Memory B cell (primary cell): ENCODE data around the gene DNASE1L1.
A peak's percentile ranks its signal among the peaks of the same experiment; 100 is the strongest.

Source experiments
- ATAC-seq: fragments of 150-1000 bp; cut with Tn5 transposase; 2 replicates; pipeline ENCODE4 v1.10.0; 2021; ENCODE audit warnings: low read depth, mild to moderate bottlenecking, moderate library complexity
- DNase-seq, 2 donors: peaks; one replicate each; pipeline ENCODE4 v3.0.0; 2022; ENCODE audit warnings: low spot score in 2 of 2
- H3K27ac Mint-ChIP-seq: one replicate; pipeline ENCODE4 v1.8.0; 2022; ENCODE audit warnings: mild to moderate bottlenecking, moderate library complexity, mixed read lengths
- H3K27me3 Mint-ChIP-seq: one replicate; pipeline ENCODE4 v1.8.0; 2022; ENCODE audit warnings: mixed read lengths
- H3K36me3 Mint-ChIP-seq: one replicate; pipeline ENCODE4 v1.8.0; 2022; ENCODE audit warnings: mild to moderate bottlenecking, mixed read lengths
- H3K4me1 Mint-ChIP-seq: one replicate; pipeline ENCODE4 v1.8.0; 2022; ENCODE audit warnings: mixed read lengths
- H3K4me3 Mint-ChIP-seq: one replicate; pipeline ENCODE4 v1.8.0; 2022; ENCODE audit warnings: mild to moderate bottlenecking, moderate library complexity, mixed read lengths
- H3K9me3 Mint-ChIP-seq: one replicate; pipeline ENCODE4 v1.8.0; 2022; ENCODE audit warnings: mixed read lengths

DNASE1L1 gene

GRCh38 chrX:154430916-154431315, 21.9 kb upstream of the DNASE1L1 start:
- peaks cover 12% of the 10 kb centered on the region for H3K4me1 Mint-ChIP-seq
- H3K4me3 Mint-ChIP-seq: no peak overlapping the region
- no peaks in the 10 kb centered on the region for H3K36me3 Mint-ChIP-seq
- H3K27me3 Mint-ChIP-seq: no peaks in the 10 kb centered on the region
- DNase-seq (no peak), ATAC-seq (no peak)
- no peaks in the 10 kb centered on the region for H3K9me3 Mint-ChIP-seq
- peak overlapping the region; percentile 75 for H3K27ac Mint-ChIP-seq

GRCh38 chrX:154430479-154430878, 21.4 kb upstream of the DNASE1L1 start:
- Mint-ChIP-seq H3K27me3 (no peaks in the 10 kb centered on the region), H3K27ac (peak overlapping the region; percentile 75), H3K4me1 (peaks cover 12% of the 10 kb centered on the region), H3K4me3 (no peak overlapping the region), H3K9me3 (no peaks in the 10 kb centered on the region), H3K36me3 (no peaks in the 10 kb centered on the region)
- DNase-seq: no peak
- ATAC-seq: no peak

- H3K4me1 Mint-ChIP-seq: peaks cover 12% of the 10 kb centered on the region
- no peak for ATAC-seq
- H3K27me3 Mint-ChIP-seq: no peaks in the 10 kb centered on the region
- no peaks in the 10 kb centered on the region for H3K36me3 Mint-ChIP-seq
- H3K4me3 Mint-ChIP-seq: peak overlapping the region; percentile 88
- no peak overlapping the region for H3K27ac Mint-ChIP-seq
- no peak for DNase-seq
- no peaks in the 10 kb centered on the region for H3K9me3 Mint-ChIP-seq
Observed at GRCh38 chrX:154429711-154430110, 20.7 kb upstream of the DNASE1L1 start.

GRCh38 chrX:154428176-154429171, 19.4 kb upstream of the DNASE1L1 start, which contains the start of gene ATP6AP1:
Gene ATP6AP1 (plus strand): TSS chrX:154428677. CDS start chrX:154428693, 16 bp downstream.
- ATAC-seq: peak; percentile 97
- Mint-ChIP-seq H3K4me3 (peak within 1 kb of the TSS; percentile 88), H3K4me1 (peaks cover 12% of the 10 kb centered on the region), H3K36me3 (no peaks in the 10 kb centered on the region), H3K27ac (peak within 1 kb of the TSS; percentile 79), H3K9me3 (no peaks in the 10 kb centered on the region), H3K27me3 (no peaks in the 10 kb centered on the region)
- peak; percentile 61 to 74 for DNase-seq

- no peak overlapping the region for H3K27ac Mint-ChIP-seq
- H3K36me3 Mint-ChIP-seq: no peaks in the 10 kb centered on the region
- ATAC-seq: no peak
- no peaks in the 10 kb centered on the region for H3K9me3 Mint-ChIP-seq
- H3K27me3 Mint-ChIP-seq: no peaks in the 10 kb centered on the region
- H3K4me1 Mint-ChIP-seq: peaks cover 12% of the 10 kb centered on the region
- H3K4me3 Mint-ChIP-seq: no peak overlapping the region
- DNase-seq: no peak
Observed at GRCh38 chrX:154426916-154427770, 18.1 kb upstream of the DNASE1L1 start.

GRCh38 chrX:154420402-154420756, 11.3 kb upstream of the DNASE1L1 start:
- H3K9me3 Mint-ChIP-seq: no peaks in the 10 kb centered on the region
- H3K27ac Mint-ChIP-seq: no peak overlapping the region
- H3K36me3 Mint-ChIP-seq: peaks cover under 1% of the 10 kb centered on the region
- H3K27me3 Mint-ChIP-seq: no peaks in the 10 kb centered on the region
- H3K4me3 Mint-ChIP-seq: no peak overlapping the region
- H3K4me1 Mint-ChIP-seq: peaks cover 7% of the 10 kb centered on the region
- DNase-seq (no peak), ATAC-seq (no peak)

- Mint-ChIP-seq H3K36me3 (peaks cover 3% of the 10 kb centered on the region), H3K4me3 (no peak overlapping the region), H3K27me3 (no peaks in the 10 kb centered on the region), H3K27ac (no peak overlapping the region), H3K9me3 (no peaks in the 10 kb centered on the region), H3K4me1 (peaks cover 9% of the 10 kb centered on the region)
- ATAC-seq (no peak), DNase-seq (no peak)
Observed at GRCh38 chrX:154419688-154420401, 10.8 kb upstream of the DNASE1L1 start.

- no peak for DNase-seq
- H3K4me3 Mint-ChIP-seq: no peak overlapping the region
- H3K27me3 Mint-ChIP-seq: no peaks in the 10 kb centered on the region
- peaks cover 9% of the 10 kb centered on the region for H3K4me1 Mint-ChIP-seq
- peak; percentile 81 for ATAC-seq
- no peak overlapping the region for H3K27ac Mint-ChIP-seq
- peaks cover 3% of the 10 kb centered on the region for H3K36me3 Mint-ChIP-seq
- H3K9me3 Mint-ChIP-seq: no peaks in the 10 kb centered on the region
Observed at GRCh38 chrX:154419189-154419588, 10.1 kb upstream of the DNASE1L1 start.

- no peak overlapping the region for H3K4me3 Mint-ChIP-seq
- ATAC-seq: no peak
- H3K27ac Mint-ChIP-seq: no peak overlapping the region
Observed at GRCh38 chrX:154417157-154417556, 8.1 kb upstream of the DNASE1L1 start.

GRCh38 chrX:154413142-154413541, 4.1 kb upstream of the DNASE1L1 start:
- Mint-ChIP-seq H3K36me3 (peaks cover 6% of the 10 kb centered on the region), H3K4me3 (no peak overlapping the region), H3K9me3 (no peaks in the 10 kb centered on the region), H3K27me3 (no peaks in the 10 kb centered on the region), H3K27ac (no peak overlapping the region), H3K4me1 (peaks cover 17% of the 10 kb centered on the region)
- no peak for DNase-seq
- ATAC-seq: no peak

More at GRCh38 chrX:154417157-154417556, 8.1 kb upstream of the DNASE1L1 start:
- Mint-ChIP-seq H3K9me3 (no peaks in the 10 kb centered on the region), H3K36me3 (peaks cover 6% of the 10 kb centered on the region), H3K27me3 (no peaks in the 10 kb centered on the region), H3K4me1 (peaks cover 14% of the 10 kb centered on the region)
- DNase-seq: no peak

GRCh38 chrX:154412468-154412867, 3.4 kb upstream of the DNASE1L1 start:
- peaks cover 17% of the 10 kb centered on the region for H3K4me1 Mint-ChIP-seq
- peak; percentile 68 for ATAC-seq

GRCh38 chrX:154411981-154412340, 2.9 kb upstream of the DNASE1L1 start:
- ATAC-seq (peak; percentile 61), DNase-seq (peak in 1 of 2 donors; percentile 34)
- Mint-ChIP-seq H3K4me3 (peak overlapping the region; percentile 81), H3K27ac (no peak overlapping the region), H3K4me1 (peaks cover 17% of the 10 kb centered on the region), H3K27me3 (no peaks in the 10 kb centered on the region), H3K36me3 (peaks cover 6% of the 10 kb centered on the region), H3K9me3 (no peaks in the 10 kb centered on the region)

More at GRCh38 chrX:154412468-154412867, 3.4 kb upstream of the DNASE1L1 start:
- Mint-ChIP-seq H3K36me3 (peaks cover 6% of the 10 kb centered on the region), H3K4me3 (peak overlapping the region; percentile 81), H3K27me3 (no peaks in the 10 kb centered on the region), H3K9me3 (no peaks in the 10 kb centered on the region), H3K27ac (peak overlapping the region; percentile 73)
- DNase-seq: no peak

- H3K27me3 Mint-ChIP-seq: no peaks in the 10 kb centered on the region
Observed at GRCh38 chrX:154408659-154409221, 314 bp downstream of the DNASE1L1 start.

More at GRCh38 chrX:154408659-154409221, 314 bp downstream of the DNASE1L1 start:
- ATAC-seq (no peak), DNase-seq (no peak)
- H3K4me3 Mint-ChIP-seq: peak overlapping the region; percentile 78
- peaks cover 4% of the 10 kb centered on the region for H3K36me3 Mint-ChIP-seq
- H3K4me1 Mint-ChIP-seq: peaks cover 12% of the 10 kb centered on the region
- H3K9me3 Mint-ChIP-seq: no peaks in the 10 kb centered on the region
- peak overlapping the region; percentile 52 for H3K27ac Mint-ChIP-seq
